SH-SY5Y (cell line): ENCODE measurements around the gene MAGEB1.

Experiments used
- GATA2 ChIP-seq: IDR thresholded peaks from 2 replicates; pipeline ENCODE4 v1.6.1; 2011; ENCODE audit warnings: mild to moderate bottlenecking, low read depth, low read length
- GATA3 ChIP-seq: IDR thresholded peaks from 2 replicates; pipeline ENCODE4 v1.6.1; 2011; ENCODE audit warnings: low read depth, mild to moderate bottlenecking, low read length, moderate library complexity

GRCh38 chrX:30224536-30224935 lies 22.4 kb upstream of the MAGEB1 start:
- no peak for TF ChIP-seq GATA2
- TF ChIP-seq GATA3 = no peak
